BJ (cell line): ENCODE data around the gene ZNF362. TPM values are rescaled to one million over a fixed set of nuclear protein-coding genes. Genes with fewer than 3 reads are reported as not detected.

ENCODE experiments used
- CTCF ChIA-PET: fragments of 350-600 bp; formaldehyde crosslinking; extraction: SDS; loops from one replicate; lab custom pipeline; 2021; ENCODE audit warnings: antibody characterized with exemption, inconsistent platforms; lab: Yijun Ruan, JAX
- POLR2A ChIA-PET: fragments of 300-600 bp; sonication (Branson Sonifier 250); formaldehyde crosslinking; extraction: SDS; loops from one replicate; lab custom pipeline; 2021; ENCODE audit warnings: antibody characterized with exemption; lab: Charles Lee
- DNase-seq: peaks from one replicate; pipeline ENCODE4 v3.0.0-alpha.2; 2011; ENCODE audit warnings: low read depth
- H3K27me3 ChIP-seq: 2 replicates; pipeline ENCODE4 v1.6.0; 2011; ENCODE audit warnings: low read length; ENCODE audit not compliant: control insufficient read depth, insufficient read depth
- H3K36me3 ChIP-seq: 2 replicates; pipeline ENCODE4 v1.5.1; 2011; ENCODE audit warnings: low read length; ENCODE audit not compliant: control insufficient read depth, insufficient read depth
- H3K4me3 ChIP-seq: 2 replicates; pipeline ENCODE4 v1.5.1; 2011; ENCODE audit warnings: low read depth, mild to moderate bottlenecking, control low read depth, low read length
- polyA plus RNA-seq: library from polyadenylated mRNA; depleted of rRNA; stranded (reverse); fragments of >200 nt; gene quantifications from 2 replicates; pipeline ENCODE4 v1.2.3, GENCODE V29; 2011
- TF ChIP-seq, protein P1 (sequence below): IDR thresholded peaks from 2 replicates; pipeline ENCODE4 v1.5.1; 2011; ENCODE audit warnings: low read depth, mild to moderate bottlenecking, control low read depth, inconsistent platforms, low read length, moderate library complexity; ENCODE audit not compliant: insufficient read depth

ZNF362 gene
- polyA plus RNA-seq, 1 experiment: 14.4 TPM

DNA sequence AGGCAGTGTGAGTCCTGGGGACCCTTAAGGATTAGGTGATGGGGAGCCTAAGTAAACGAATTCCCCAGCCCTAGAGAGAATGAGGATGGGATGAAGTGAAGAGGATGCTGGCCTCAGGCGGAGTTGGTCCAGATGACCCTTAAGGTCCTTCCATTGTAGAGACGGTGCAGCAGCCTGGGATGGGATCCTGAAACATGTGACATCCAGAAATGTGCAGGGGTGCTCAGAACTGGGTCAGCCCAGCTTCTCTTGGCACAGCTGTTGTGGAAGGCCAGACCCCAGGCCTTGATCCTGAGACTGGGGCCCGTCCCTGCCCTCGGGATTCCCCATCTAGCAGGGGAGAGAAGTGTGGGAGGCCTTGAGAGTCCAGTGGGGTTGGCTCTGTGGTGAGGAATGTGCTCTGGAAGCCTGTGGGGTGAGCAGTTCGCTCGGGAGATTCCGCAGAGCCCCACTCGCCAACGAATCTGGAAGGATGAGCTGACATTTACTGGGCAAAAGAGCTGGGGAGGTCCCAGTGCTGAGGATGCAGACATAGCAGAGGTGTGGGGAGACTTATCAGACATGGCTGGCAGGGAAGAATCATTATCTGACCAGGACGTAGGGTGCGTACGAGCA is 36.5 kb downstream of the ZNF362 start:
- CTCF ChIA-PET: interaction anchor here (1.0 to 8.3 kb wide), 4 partner anchors 71 to 178 kb away, joined by 3 to 203 read pairs (median 46); partner anchors contain the start of gene ZSCAN20

DNA sequence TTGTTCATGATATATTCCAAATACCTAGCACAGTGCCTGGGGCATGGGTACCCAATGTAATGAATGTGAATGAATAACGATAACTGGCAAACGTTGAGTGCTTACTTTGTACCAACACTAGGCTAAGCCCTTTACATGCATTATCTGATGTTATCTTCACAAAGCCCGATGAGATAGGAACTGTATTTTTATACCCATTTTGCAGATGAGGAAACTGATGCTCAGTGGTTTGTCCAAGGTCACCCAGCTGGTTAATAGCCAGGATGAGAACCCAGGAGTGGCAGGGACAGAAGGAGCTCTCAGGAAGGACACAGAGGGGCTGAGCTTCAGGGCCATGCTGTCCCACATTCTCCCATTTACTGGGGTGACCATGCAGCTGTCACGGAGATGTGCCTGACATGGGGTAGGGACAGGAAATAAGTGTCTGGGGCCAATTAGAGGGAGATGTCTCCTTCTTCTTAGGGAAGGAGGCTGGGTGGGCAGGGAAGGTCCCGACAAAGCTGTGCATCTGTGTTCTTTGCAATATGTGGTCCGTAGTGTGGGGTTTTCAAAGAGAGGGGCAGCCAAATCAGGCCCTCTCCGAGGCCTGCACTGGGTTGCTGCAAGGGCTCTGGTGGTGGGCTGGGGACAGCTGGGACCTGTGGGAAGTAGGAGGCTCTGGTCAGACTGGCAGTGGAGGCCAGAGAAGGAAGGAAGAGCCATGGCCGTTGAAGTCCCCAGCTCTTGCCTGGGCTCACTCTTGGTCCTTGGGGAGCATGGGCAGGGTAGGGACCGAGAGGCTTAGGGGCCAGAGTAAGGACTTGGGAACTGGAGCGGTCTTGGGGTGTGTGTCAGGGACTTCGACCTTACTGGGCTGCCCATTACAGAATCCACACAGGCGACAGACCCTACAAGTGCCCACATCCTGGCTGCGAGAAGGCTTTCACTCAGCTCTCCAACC is 38.0 kb downstream of the ZNF362 start:
- Histone ChIP-seq H3K27me3 (no peaks in the 10 kb centered on the region), H3K36me3 (peaks cover 18% of the 10 kb centered on the region), H3K4me3 (no peak overlapping the region)
- no peak for DNase-seq
- POLR2A ChIA-PET: no interaction called here
- TF ChIP-seq, protein P1, sequence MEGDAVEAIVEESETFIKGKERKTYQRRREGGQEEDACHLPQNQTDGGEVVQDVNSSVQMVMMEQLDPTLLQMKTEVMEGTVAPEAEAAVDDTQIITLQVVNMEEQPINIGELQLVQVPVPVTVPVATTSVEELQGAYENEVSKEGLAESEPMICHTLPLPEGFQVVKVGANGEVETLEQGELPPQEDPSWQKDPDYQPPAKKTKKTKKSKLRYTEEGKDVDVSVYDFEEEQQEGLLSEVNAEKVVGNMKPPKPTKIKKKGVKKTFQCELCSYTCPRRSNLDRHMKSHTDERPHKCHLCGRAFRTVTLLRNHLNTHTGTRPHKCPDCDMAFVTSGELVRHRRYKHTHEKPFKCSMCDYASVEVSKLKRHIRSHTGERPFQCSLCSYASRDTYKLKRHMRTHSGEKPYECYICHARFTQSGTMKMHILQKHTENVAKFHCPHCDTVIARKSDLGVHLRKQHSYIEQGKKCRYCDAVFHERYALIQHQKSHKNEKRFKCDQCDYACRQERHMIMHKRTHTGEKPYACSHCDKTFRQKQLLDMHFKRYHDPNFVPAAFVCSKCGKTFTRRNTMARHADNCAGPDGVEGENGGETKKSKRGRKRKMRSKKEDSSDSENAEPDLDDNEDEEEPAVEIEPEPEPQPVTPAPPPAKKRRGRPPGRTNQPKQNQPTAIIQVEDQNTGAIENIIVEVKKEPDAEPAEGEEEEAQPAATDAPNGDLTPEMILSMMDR: no peak
- CTCF ChIA-PET: interaction anchor here (0.6 to 8.3 kb wide), 16 partner anchors 12 to 317 kb away, joined by 3 to 203 read pairs (median 6); partner anchors contain the start of genes TRIM62 and ZSCAN20

More for the DNA sequence above, 36.5 kb downstream of the ZNF362 start:
- Histone ChIP-seq H3K4me3 (no peak overlapping the region), H3K36me3 (peaks cover 18% of the 10 kb centered on the region), H3K27me3 (no peaks in the 10 kb centered on the region)
- no peak for DNase-seq
- TF ChIP-seq, protein P1: no peak
- POLR2A ChIA-PET: no interaction called here

DNA sequence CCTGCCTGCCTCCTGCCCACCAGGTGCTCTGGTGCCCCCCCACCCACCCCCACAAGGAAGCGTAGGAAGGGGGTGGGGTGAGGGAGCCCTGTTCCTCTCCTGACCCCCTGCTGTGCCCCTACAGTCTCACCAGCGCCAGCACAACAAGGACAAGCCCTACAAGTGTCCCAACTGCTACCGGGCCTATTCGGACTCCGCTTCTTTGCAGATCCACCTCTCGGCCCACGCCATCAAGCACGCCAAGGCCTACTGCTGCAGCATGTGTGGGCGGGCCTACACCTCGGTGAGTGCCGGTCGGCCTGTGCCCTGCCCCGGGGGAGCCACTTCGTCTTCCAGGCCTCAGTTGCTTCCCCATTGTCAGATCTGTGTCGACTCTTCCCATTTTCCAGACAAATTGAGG is 38.7 kb downstream of the ZNF362 start:
- CTCF ChIA-PET: interaction anchor here (0.6 to 8.3 kb wide), 44 partner anchors 8 to 317 kb away, joined by 3 to 203 read pairs (median 5); partner anchors contain the start of genes A3GALT2 and TRIM62
- Histone ChIP-seq H3K36me3 (peaks cover 20% of the 10 kb centered on the region), H3K4me3 (no peak overlapping the region), H3K27me3 (no peaks in the 10 kb centered on the region)
- no peak for DNase-seq
- TF ChIP-seq, protein P1: no peak
- POLR2A ChIA-PET: no interaction called here

DNA sequence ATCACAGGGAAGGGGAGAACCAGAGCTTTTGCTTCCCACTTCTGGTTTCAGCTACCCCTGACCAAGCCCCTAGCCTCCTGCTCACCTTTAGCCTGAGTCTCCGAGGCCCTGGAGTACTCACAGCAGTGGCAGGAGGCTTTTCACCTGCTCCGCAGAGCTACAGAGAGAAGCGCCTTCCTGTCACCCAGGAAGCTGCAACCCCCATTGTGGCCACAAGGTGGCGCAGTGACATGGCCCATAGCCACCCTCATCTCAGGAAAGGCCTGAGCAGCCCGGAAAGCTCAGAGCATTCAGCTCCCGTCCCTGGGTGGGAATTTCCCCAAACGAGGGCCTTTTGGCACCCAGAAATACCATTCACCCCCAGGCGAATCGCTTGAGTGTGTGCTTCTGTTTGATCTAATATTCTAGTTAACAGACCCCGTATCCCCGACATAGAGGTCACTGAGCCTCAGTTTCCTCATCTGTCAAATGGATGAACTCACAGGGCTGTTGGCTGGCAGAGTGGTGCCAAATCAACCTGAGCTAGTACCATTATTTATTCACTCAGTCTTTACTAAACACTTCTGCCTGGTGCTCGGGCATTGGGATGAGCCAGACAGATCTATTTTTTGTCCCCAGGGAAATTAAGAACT is 39.3 kb downstream of the ZNF362 start:
- H3K36me3 ChIP-seq: peaks cover 20% of the 10 kb centered on the region
- no peaks in the 10 kb centered on the region for H3K27me3 ChIP-seq
- H3K4me3 ChIP-seq: no peak overlapping the region
- ChIA-PET POLR2A (no interaction called here), CTCF (interaction anchor here (0.6 to 8.3 kb wide), 47 partner anchors 9 to 316 kb away, joined by 3 to 203 read pairs (median 5); partner anchors contain the start of genes A3GALT2 and TRIM62)
- TF ChIP-seq, protein P1: peak; percentile 92
- no peak for DNase-seq
